GM12878 (cell line): ENCODE data around the gene NFATC2. TPM values are rescaled to one million over a fixed set of nuclear protein-coding genes. Genes with fewer than 3 reads are reported as not detected.

Source experiments
- ASH2L ChIP-seq: fragments of 300-600, 200-600 bp; sonication (generic); IDR thresholded peaks from 2 replicates; pipeline ENCODE4 v1.6.1; 2017; ENCODE audit warnings: low read depth, mild to moderate bottlenecking, borderline replicate concordance
- CBFB ChIP-seq: IDR thresholded peaks from 2 replicates; pipeline ENCODE4 v1.6.1; 2016; ENCODE audit warnings: antibody characterized with exemption, low read depth
- ESRRA ChIP-seq: IDR thresholded peaks from 2 replicates; pipeline ENCODE4 v1.6.1; 2012; ENCODE audit warnings: mild to moderate bottlenecking, low read length, improper control_type of control experiment
- RBBP5 ChIP-seq: fragments of 200-600 bp; sonication (generic); conservative IDR thresholded peaks from 2 replicates; pipeline ENCODE4 v1.6.1; 2016
- RCOR1 ChIP-seq: conservative IDR thresholded peaks from 2 replicates; pipeline ENCODE4 v1.6.1; 2012; ENCODE audit warnings: low read depth, low read length, improper control_type of control experiment
- SKIL ChIP-seq: fragments of 450-650 bp; IDR thresholded peaks from 2 replicates; pipeline ENCODE4 v1.6.1; 2017; ENCODE audit warnings: mild to moderate bottlenecking, low read depth, inconsistent platforms; ENCODE audit not compliant: poor library complexity, severe bottlenecking
- TBL1XR1 ChIP-seq: IDR thresholded peaks from 2 replicates; pipeline ENCODE4 v1.6.1; 2012; ENCODE audit warnings: low read depth, low read length, improper control_type of control experiment
- polyA plus RNA-seq, 11 experiments: library from polyadenylated mRNA; depleted of rRNA in 4 of 11; unstranded in 6 of 11; stranded (reverse) in 5 of 11; fragments of >200 nt; fragmentation: Nextera tagmentation in 4 of 11; fragmentation: Illumina TruSeq in 1 of 11; extraction: Ambion mirVana in 4 of 11; extraction: Trizol in 1 of 11; gene quantifications; 1 replicate in 1 of 11; 2 replicates in 10 of 11; pipeline versions ENCODE4 v1.2.1 to v1.2.3, GENCODE V29; 2011 to 2016; ENCODE audit warnings: inconsistent platforms in 2 of 11, missing spikeins in 2 of 11, low read depth in 1 of 11
- total RNA-seq, 4 experiments: library from RNA; depleted of rRNA in 3 of 4; stranded (reverse); fragments of >200 nt in 3 of 4; fragmentation: Illumina TruSeq in 1 of 4; extraction: Trizol in 1 of 4; gene quantifications; 2 replicates each; pipeline versions ENCODE4 v1.2.1 to v1.2.3, GENCODE V29; 2013 to 2021
- TF ChIP-seq, protein P1 (sequence below), 3 experiments: IDR thresholded peaks in 2 of 3; conservative IDR thresholded peaks in 1 of 3; 2 replicates each; pipeline ENCODE4 v1.5.1; 2011; ENCODE audit warnings: low read depth in 3 of 3, low read length in 3 of 3, mild to moderate bottlenecking in 3 of 3, control low read depth in 2 of 3, moderate library complexity in 2 of 3, inconsistent platforms in 1 of 3, mixed read lengths in 1 of 3; ENCODE audit not compliant: control insufficient read depth in 2 of 3, insufficient read depth in 1 of 3; ENCODE audit errors: extremely low read depth in 1 of 3

Gene NFATC2
- total and polyA plus RNA-seq, 10 of the 15 experiments (the other 5 are each of a cell fraction or from before 2014, with no cell fraction given) = 3.3 to 20.0 (median 7.3) TPM

DNA sequence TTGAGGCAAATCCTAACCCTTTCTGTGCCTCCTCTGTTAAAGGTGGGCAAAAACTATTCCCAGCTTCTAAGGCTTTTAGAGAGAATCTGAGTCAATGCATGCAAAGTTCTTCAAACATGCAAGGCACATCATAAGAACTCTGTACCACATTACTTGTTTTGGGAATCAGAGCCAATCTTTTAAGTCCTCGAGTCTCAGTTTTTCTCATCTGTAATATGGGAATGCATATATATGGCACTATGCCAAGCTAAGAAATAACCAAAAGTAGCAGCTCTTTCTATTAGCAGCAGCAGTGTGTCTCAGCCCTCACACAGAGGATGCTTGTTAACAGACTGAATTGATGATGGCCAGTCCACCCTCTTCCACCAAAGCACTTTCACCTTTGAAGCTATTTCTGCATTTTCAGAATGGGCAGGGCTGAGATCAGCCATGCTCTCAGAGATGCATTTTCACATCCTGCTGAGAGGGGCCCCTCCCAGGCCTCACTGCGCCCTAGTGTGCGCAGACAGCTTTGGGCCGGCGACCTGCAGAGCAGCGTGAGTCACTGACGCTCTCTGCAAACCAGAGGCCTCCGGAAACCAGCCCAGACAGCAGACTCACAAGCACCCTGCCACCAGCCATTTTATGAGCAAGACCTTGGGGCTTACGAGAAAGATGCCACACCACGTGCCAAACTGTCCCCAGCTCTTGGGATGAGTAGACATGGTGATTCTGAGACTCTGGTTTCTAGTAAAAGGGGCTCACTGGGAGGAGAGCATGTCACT is 138.0 kb downstream of the NFATC2 start (continued):
- TF ChIP-seq SKIL = peak; percentile 58
- no peak for TF ChIP-seq ESRRA
- no peak for TF ChIP-seq ASH2L
- TF ChIP-seq TBL1XR1 = peak; percentile 63; the same call in 1 of the 2 replicates
- no peak for TF ChIP-seq RBBP5
- peak; percentile 54; the same call in 1 of the 2 replicates for TF ChIP-seq RCOR1
- peak; percentile 56; the same call in 1 of the 2 replicates for TF ChIP-seq CBFB
- TF ChIP-seq, protein P1, sequence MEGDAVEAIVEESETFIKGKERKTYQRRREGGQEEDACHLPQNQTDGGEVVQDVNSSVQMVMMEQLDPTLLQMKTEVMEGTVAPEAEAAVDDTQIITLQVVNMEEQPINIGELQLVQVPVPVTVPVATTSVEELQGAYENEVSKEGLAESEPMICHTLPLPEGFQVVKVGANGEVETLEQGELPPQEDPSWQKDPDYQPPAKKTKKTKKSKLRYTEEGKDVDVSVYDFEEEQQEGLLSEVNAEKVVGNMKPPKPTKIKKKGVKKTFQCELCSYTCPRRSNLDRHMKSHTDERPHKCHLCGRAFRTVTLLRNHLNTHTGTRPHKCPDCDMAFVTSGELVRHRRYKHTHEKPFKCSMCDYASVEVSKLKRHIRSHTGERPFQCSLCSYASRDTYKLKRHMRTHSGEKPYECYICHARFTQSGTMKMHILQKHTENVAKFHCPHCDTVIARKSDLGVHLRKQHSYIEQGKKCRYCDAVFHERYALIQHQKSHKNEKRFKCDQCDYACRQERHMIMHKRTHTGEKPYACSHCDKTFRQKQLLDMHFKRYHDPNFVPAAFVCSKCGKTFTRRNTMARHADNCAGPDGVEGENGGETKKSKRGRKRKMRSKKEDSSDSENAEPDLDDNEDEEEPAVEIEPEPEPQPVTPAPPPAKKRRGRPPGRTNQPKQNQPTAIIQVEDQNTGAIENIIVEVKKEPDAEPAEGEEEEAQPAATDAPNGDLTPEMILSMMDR (IDR thresholded peaks at IDR 0.05 in 2 of 3, conservative IDR thresholded peaks at IDR 0.05 in 1 of 3; ENCODE audit: control insufficient read depth in 2 of 3, extremely low read depth in 1 of 3, insufficient read depth in 1 of 3, low read depth in 3 of 3, low read length in 3 of 3) = no peak
